Stimulated activated CD4-positive, alpha-beta T cell treated with anti-CD3 and anti-CD28 coated beads, Interleukin-12 subunit alpha, Interleukin-12 subunit beta, amount 100 ng/mL, for 48 hours (primary cell): ENCODE data around the gene R3HDM4.
A peak's percentile ranks its signal among the peaks of the same experiment; 100 is the strongest.
"Not testable (repeated sequence)": the region's sequence is repeated elsewhere in the genome, so short reads cannot be mapped to it uniquely, and the experiment has no call there.

Source experiments
- DNase-seq, 3 donors: peaks; one replicate each; pipeline ENCODE4 v3.0.0-alpha.2; 2020; ENCODE audit warnings: low read depth in 2 of 3, low spot score in 1 of 3

Gene R3HDM4

GRCh38 chr19:913080-913748, at the start of gene R3HDM4:
Gene R3HDM4 (minus strand): TSS chr19:913219. CDS start chr19:913157, 62 bp downstream.
- peak; percentile 61 to 78 (median 78) for DNase-seq

GRCh38 chr19:961866-962620, 49.0 kb upstream of the R3HDM4 start:
- DNase-seq: no peak

- no peak for DNase-seq
Observed at GRCh38 chr19:960601-960938, 47.6 kb upstream of the R3HDM4 start.

- DNase-seq: no peak
Observed at GRCh38 chr19:960020-960419, 47.0 kb upstream of the R3HDM4 start.

- peak; percentile 36 to 48 (median 42) for DNase-seq
Observed at GRCh38 chr19:958967-959855, 46.2 kb upstream of the R3HDM4 start.

GRCh38 chr19:957578-957977, 44.6 kb upstream of the R3HDM4 start:
- not testable (repeated sequence) for DNase-seq

GRCh38 chr19:956766-957440, 43.9 kb upstream of the R3HDM4 start:
- no peak for DNase-seq

- DNase-seq: no peak
Observed at GRCh38 chr19:955803-956765, 43.1 kb upstream of the R3HDM4 start.

- no peak for DNase-seq
Observed at GRCh38 chr19:954672-955494, 41.9 kb upstream of the R3HDM4 start.

- DNase-seq: no peak
Observed at GRCh38 chr19:954272-954671, 41.3 kb upstream of the R3HDM4 start.

GRCh38 chr19:953445-954271, 40.6 kb upstream of the R3HDM4 start:
- no peak for DNase-seq

GRCh38 chr19:952680-953444, 39.8 kb upstream of the R3HDM4 start:
- DNase-seq: no peak

- no peak for DNase-seq
Observed at GRCh38 chr19:952049-952679, 39.1 kb upstream of the R3HDM4 start.

- no peak for DNase-seq
Observed at GRCh38 chr19:950352-951066, 37.5 kb upstream of the R3HDM4 start.

- DNase-seq: no peak
Observed at GRCh38 chr19:948842-949496, 36.0 kb upstream of the R3HDM4 start.
